ENCODE data around the gene KBTBD4. TPM values are rescaled to one million over a fixed set of nuclear protein-coding genes. Genes with fewer than 3 reads are reported as not detected.

KBTBD4 gene
- total and polyA plus RNA-seq, 2 of the 13 experiments (the other 11 are each of a cell fraction or from before 2014, with no cell fraction given) = 8.5 to 12.8 TPM

DNA sequence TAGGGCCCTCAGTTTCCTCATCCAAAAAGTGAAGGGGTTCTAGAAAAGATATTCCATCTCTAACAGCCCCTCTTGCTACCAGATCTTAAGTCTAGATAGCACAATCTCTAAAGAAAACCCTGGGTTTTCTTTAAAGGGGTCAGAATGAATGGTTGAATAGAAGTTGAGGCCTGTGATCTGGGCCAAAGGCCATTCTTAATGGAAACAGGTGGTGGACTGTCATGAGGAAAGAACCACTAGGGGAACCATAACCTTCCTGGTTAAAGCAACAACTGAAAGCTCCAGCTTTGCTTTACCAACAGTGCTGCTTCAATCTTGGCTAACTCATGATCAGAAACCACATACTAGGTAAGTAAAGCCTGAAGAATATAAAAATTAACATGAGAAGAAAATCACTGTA is 27.7 kb downstream of the KBTBD4 start (continued):
- TF ChIP-seq ARID4A (CRISPR knock-in tag; IDR thresholded peaks at IDR 0.05; ENCODE audit: borderline replicate concordance) = peak; percentile 35; the same call in 1 of the 2 replicates
- TF ChIP-seq TCF7 (IDR thresholded peaks at IDR 0.05; ENCODE audit: low read depth) = no peak
- TF ChIP-seq ZNF891 (CRISPR knock-in tag; IDR thresholded peaks at IDR 0.05) = no peak
- TF ChIP-seq, protein P1, sequence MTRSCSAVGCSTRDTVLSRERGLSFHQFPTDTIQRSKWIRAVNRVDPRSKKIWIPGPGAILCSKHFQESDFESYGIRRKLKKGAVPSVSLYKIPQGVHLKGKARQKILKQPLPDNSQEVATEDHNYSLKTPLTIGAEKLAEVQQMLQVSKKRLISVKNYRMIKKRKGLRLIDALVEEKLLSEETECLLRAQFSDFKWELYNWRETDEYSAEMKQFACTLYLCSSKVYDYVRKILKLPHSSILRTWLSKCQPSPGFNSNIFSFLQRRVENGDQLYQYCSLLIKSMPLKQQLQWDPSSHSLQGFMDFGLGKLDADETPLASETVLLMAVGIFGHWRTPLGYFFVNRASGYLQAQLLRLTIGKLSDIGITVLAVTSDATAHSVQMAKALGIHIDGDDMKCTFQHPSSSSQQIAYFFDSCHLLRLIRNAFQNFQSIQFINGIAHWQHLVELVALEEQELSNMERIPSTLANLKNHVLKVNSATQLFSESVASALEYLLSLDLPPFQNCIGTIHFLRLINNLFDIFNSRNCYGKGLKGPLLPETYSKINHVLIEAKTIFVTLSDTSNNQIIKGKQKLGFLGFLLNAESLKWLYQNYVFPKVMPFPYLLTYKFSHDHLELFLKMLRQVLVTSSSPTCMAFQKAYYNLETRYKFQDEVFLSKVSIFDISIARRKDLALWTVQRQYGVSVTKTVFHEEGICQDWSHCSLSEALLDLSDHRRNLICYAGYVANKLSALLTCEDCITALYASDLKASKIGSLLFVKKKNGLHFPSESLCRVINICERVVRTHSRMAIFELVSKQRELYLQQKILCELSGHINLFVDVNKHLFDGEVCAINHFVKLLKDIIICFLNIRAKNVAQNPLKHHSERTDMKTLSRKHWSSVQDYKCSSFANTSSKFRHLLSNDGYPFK (CRISPR knock-in tag; IDR thresholded peaks at IDR 0.05; ENCODE audit: borderline replicate concordance) = no peak
- TF ChIP-seq ATF7-NPFF (CRISPR knock-in tag; IDR thresholded peaks at IDR 0.05; ENCODE audit: low read depth) = no peak
- no peak for TF ChIP-seq MATR3 (CRISPR knock-in tag; IDR thresholded peaks at IDR 0.05)
- no peak for TF ChIP-seq ZNF782 (CRISPR knock-in tag; IDR thresholded peaks at IDR 0.05; ENCODE audit: borderline replicate concordance)
- TF ChIP-seq TGIF2 (CRISPR knock-in tag; IDR thresholded peaks at IDR 0.05) = peak; percentile 88
- TF ChIP-seq AGO2 (optimal IDR thresholded peaks at IDR 0.05; ENCODE audit: low read depth, low read length) = no peak
- TF ChIP-seq, protein P2, sequence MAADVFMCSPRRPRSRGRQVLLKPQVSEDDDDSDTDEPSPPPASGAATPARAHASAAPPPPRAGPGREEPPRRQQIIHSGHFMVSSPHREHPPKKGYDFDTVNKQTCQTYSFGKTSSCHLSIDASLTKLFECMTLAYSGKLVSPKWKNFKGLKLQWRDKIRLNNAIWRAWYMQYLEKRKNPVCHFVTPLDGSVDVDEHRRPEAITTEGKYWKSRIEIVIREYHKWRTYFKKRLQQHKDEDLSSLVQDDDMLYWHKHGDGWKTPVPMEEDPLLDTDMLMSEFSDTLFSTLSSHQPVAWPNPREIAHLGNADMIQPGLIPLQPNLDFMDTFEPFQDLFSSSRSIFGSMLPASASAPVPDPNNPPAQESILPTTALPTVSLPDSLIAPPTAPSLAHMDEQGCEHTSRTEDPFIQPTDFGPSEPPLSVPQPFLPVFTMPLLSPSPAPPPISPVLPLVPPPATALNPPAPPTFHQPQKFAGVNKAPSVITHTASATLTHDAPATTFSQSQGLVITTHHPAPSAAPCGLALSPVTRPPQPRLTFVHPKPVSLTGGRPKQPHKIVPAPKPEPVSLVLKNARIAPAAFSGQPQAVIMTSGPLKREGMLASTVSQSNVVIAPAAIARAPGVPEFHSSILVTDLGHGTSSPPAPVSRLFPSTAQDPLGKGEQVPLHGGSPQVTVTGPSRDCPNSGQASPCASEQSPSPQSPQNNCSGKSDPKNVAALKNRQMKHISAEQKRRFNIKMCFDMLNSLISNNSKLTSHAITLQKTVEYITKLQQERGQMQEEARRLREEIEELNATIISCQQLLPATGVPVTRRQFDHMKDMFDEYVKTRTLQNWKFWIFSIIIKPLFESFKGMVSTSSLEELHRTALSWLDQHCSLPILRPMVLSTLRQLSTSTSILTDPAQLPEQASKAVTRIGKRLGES (CRISPR knock-in tag; IDR thresholded peaks at IDR 0.05; ENCODE audit: borderline replicate concordance) = no peak
- no peak for TF ChIP-seq ATAD3A (CRISPR knock-in tag; IDR thresholded peaks at IDR 0.05)
- no peak for TF ChIP-seq KDM6A (CRISPR knock-in tag; IDR thresholded peaks at IDR 0.05; ENCODE audit: low read depth)
- no peak for TF ChIP-seq ZNF468 (CRISPR knock-in tag; IDR thresholded peaks at IDR 0.05)
- TF ChIP-seq ZSCAN9 (CRISPR knock-in tag; IDR thresholded peaks at IDR 0.05; ENCODE audit: borderline replicate concordance) = no peak
- no peak for TF ChIP-seq HNRNPL (IDR thresholded peaks at IDR 0.05; ENCODE audit: low read depth, low read length)
- no peak for TF ChIP-seq ZFX (CRISPR knock-in tag; IDR thresholded peaks at IDR 0.05; ENCODE audit: low read depth)
- TF ChIP-seq ZNF317 (CRISPR knock-in tag; IDR thresholded peaks at IDR 0.05) = 0 out of 2 replicates have a peak, but pooled peaks have one; percentile 22
